Esophagus (tissue), 2 donors: ENCODE data around the gene PROS1. TPM values are rescaled to one million over a fixed set of nuclear protein-coding genes. Genes with fewer than 3 reads are reported as not detected.
"Not testable (repeated sequence)": the region's sequence is repeated elsewhere in the genome, so short reads cannot be mapped to it uniquely, and the experiment has no call there.

Experiments used
- H3K27ac ChIP-seq, 2 donors: one replicate each; pipeline ENCODE4 v1.5.1; 2013; ENCODE audit warnings: low read depth in 2 of 2, mild to moderate bottlenecking in 2 of 2, inconsistent platforms in 1 of 2, low read length in 1 of 2, moderate library complexity in 1 of 2
- H3K27me3 ChIP-seq, 2 donors: one replicate each; pipeline ENCODE4 v1.6.1; 2013; ENCODE audit warnings: low read length in 2 of 2, control low read depth in 1 of 2, mild to moderate bottlenecking in 1 of 2; ENCODE audit not compliant: insufficient read depth in 2 of 2, control insufficient read depth in 1 of 2
- H3K36me3 ChIP-seq, 2 donors: one replicate each; pipeline ENCODE4 v1.6.1; 2013; ENCODE audit warnings: low read length in 1 of 2; ENCODE audit not compliant: control insufficient read depth in 2 of 2, insufficient read depth in 2 of 2
- H3K4me1 ChIP-seq, 2 donors: one replicate each; pipeline ENCODE4 v1.6.1; 2013; ENCODE audit warnings: low read length in 1 of 2; ENCODE audit not compliant: control insufficient read depth in 2 of 2, insufficient read depth in 2 of 2
- H3K4me3 ChIP-seq, 2 donors: one replicate each; pipeline ENCODE4 v1.5.1; 2013; ENCODE audit warnings: low read length in 2 of 2, mild to moderate bottlenecking in 2 of 2, low read depth in 1 of 2, moderate library complexity in 1 of 2
- H3K9me3 ChIP-seq, 2 donors: one replicate each; pipeline ENCODE4 v1.6.1; 2013; ENCODE audit warnings: mild to moderate bottlenecking in 2 of 2, low read depth in 1 of 2, low read length in 1 of 2, moderate library complexity in 1 of 2; ENCODE audit not compliant: control insufficient read depth in 2 of 2, insufficient read depth in 1 of 2
- WGBS, 2 donors: extraction: QIAGEN DNeasy Blood & Tissue Kit; methylation state at CpG; one replicate each; pipeline ENCODE4 v1.1.7; 2013; 5-methylcytosine and 5-hydroxymethylcytosine counted together
- polyA plus RNA-seq, 2 donors: library from polyadenylated mRNA; stranded (reverse); fragments of 200-250 nt; gene quantifications; one replicate each; pipeline ENCODE4 v1.2.3, GENCODE V29; 2013
- donor health status: healthy with polysubstance abuse.
- donor health status: Bipolar disorder and iron deficiency.

PROS1 gene
- polyA plus RNA-seq, 2 donors, result 4.4 to 8.1 TPM

- Histone ChIP-seq H3K36me3 (no peaks in the 10 kb centered on the region), H3K9me3 (no peaks in the 10 kb centered on the region), H3K4me1 (no peaks in the 10 kb centered on the region), H3K27me3 (no peaks in the 10 kb centered on the region), H3K4me3 (no peak overlapping the region), H3K27ac (no peak overlapping the region)
Measured at GRCh38 chr3:93910097-93910496, 63.6 kb downstream of the PROS1 start.

GRCh38 chr3:93907132-93907531 is 66.6 kb downstream of the PROS1 start:
- WGBS, 2 donors, result 87 to 90% methylated on average over 1 of the region's 1 CpG
- H3K27ac ChIP-seq, result no peak overlapping the region

DNA sequence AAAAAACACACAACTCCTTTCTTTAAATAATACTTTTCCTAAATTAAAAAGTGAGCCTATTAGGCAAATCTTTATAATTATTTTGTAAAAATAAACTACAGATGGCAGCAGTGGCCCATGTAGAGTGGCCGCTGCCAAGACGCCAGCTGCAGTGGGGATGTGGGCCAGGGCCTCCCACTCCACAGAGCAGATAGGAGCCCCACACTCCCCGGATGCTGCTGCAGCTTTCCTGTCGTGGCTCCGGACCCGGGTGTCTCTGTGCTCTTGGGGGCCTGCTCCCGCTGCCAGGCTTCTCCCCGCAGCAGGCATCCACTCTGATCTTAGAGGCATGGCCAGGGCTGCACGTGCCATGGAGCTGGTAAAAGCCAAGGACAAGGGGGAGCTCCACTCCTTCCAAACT is 67.5 kb downstream of the PROS1 start:
- whole genome bisulfite sequencing, 2 donors, result 85 to 90% methylated on average over 9 of the region's 9 CpGs
- Histone ChIP-seq H3K4me1 (no peaks in the 10 kb centered on the region), H3K4me3 (no peak overlapping the region), H3K36me3 (no peaks in the 10 kb centered on the region), H3K27me3 (no peaks in the 10 kb centered on the region), H3K9me3 (no peaks in the 10 kb centered on the region), H3K27ac (no peak overlapping the region)

More at GRCh38 chr3:93907132-93907531, 66.6 kb downstream of the PROS1 start:
- no peak overlapping the region for H3K4me3 ChIP-seq
- H3K27me3 ChIP-seq, result no peaks in the 10 kb centered on the region
- no peaks in the 10 kb centered on the region for H3K36me3 ChIP-seq
- H3K4me1 ChIP-seq, result no peaks in the 10 kb centered on the region
- H3K9me3 ChIP-seq, result no peaks in the 10 kb centered on the region

DNA sequence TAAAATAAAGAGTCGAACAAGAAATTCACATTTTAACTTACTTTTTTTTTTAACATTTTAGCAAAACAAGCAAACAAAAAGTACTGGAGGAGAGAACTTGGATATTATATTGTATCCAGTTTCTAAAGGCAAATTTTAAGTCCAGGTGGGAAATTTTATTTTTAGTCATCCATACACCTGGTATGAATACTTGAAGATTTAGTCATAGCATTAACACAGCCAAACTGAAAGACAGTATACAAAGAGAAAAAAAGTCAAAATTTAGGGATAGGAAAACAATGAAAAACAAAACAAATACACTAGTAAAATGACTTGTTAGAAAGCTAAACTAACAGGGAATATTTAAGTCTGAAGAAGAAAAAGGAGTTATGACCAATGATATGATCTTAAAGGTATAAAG is 69.1 kb downstream of the PROS1 start:
- H3K27me3 ChIP-seq, result no peaks in the 10 kb centered on the region
- H3K9me3 ChIP-seq, result no peaks in the 10 kb centered on the region
- no peaks in the 10 kb centered on the region for H3K4me1 ChIP-seq
- 83 to 94% methylated on average over 1 of the region's 1 CpG for WGBS, 2 donors
- H3K27ac ChIP-seq, result no peak overlapping the region
- H3K36me3 ChIP-seq, result no peaks in the 10 kb centered on the region
- no peak overlapping the region for H3K4me3 ChIP-seq

DNA sequence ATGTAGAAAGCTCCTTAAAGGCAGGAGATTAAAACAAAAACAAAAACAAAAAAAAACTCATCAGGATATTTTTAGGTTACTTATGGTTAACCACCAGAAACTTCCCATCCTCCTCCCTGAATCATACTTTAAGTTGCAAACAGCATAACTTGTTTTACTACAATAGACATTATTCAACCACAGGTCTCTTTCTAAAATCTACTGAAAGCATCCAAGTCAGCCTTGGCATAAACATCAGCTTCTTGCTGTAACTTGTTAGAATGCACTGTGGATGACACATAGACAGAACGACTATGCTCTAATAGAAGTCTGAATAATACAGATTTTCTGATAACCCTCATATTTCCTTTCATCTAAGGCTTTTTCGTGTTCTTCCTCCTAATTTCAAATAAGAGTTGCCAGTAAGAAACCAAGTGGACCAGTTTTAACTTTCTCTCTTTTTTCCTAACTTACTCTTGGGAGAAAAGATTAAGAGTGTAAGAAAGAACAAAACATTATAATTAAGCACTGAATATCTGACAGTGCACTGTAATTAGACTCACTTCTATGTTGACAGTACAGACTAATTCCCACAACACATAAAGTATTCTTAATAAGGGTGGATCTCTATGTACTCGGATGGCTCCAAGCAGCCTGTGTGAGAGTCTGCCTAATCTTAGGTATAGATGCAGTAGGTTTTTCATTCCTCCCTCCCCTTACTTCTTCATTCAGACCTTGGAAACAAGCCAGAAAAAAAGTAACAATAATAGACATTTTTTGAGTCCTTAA is 95.3 kb downstream of the PROS1 start:
- H3K36me3 ChIP-seq, H3K4me3 ChIP-seq, H3K4me1 ChIP-seq, H3K9me3 ChIP-seq, H3K27me3 ChIP-seq: not testable (repeated sequence)
- H3K27ac ChIP-seq, result peak overlapping the region in 1 of 2 donors; percentile 55
- WGBS, 2 donors, result 31 to 55% methylated on average over 3 of the region's 3 CpGs

- H3K27me3 ChIP-seq, H3K36me3 ChIP-seq, H3K4me1 ChIP-seq, H3K27ac ChIP-seq, H3K9me3 ChIP-seq, H3K4me3 ChIP-seq: not testable (repeated sequence)
- WGBS, 2 donors, result 68 to 73% methylated on average over 4 of the region's 4 CpGs
Measured at GRCh38 chr3:93877427-93877826, 96.3 kb downstream of the PROS1 start.

- not testable (repeated sequence) for H3K9me3 ChIP-seq, H3K27ac ChIP-seq, H3K4me1 ChIP-seq, H3K4me3 ChIP-seq, H3K36me3 ChIP-seq, H3K27me3 ChIP-seq
Measured at GRCh38 chr3:93873412-93873811, 100.3 kb downstream of the PROS1 start.

DNA sequence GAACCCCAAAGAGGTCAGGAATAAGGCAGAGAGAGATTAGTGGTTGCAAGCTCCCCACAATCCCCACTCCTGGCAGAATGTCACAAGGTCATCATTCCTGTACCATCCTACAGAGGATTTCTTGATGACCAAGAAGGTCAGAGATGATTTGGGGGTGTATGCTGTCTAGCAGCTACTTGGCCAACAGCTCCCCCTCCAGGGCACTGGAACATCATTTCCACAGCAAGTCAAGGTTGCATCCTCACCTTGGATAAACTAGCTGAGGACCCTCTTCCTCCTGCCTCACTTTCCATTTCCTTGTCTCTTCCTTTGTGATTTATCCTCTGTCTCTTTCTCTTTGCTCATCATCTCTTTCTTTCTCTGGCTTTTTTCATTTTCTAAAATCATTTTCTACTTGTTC is 106.3 kb downstream of the PROS1 start:
- H3K27ac ChIP-seq, result no peak overlapping the region
- H3K36me3 ChIP-seq, result no peaks in the 10 kb centered on the region
- no peaks in the 10 kb centered on the region for H3K4me1 ChIP-seq
- H3K4me3 ChIP-seq, result no peak overlapping the region
- no peaks in the 10 kb centered on the region for H3K27me3 ChIP-seq
- no peaks in the 10 kb centered on the region for H3K9me3 ChIP-seq

DNA sequence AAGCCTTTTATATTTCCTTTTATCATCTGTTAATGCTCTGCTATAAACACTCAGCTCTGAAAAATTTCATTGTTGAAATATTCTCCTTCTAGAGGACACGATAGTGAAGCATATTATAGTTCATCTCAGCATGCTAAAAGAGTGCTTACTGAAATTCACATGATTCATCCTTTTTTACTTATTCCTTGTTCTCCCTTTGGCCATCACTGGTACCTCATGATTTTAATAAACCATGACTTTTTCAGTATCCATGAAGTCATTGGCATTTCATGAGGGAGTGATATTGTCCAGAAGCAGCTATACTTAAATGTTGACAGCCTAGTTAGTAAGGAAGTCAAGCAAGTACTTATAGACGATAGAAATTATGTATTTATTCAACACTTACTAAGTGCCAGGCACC is 112.7 kb downstream of the PROS1 start:
- Histone ChIP-seq H3K27ac (no peak overlapping the region), H3K36me3 (no peaks in the 10 kb centered on the region), H3K9me3 (no peaks in the 10 kb centered on the region), H3K4me3 (no peak overlapping the region), H3K27me3 (no peaks in the 10 kb centered on the region), H3K4me1 (no peaks in the 10 kb centered on the region)
- WGBS, 2 donors, result 58 to 63% methylated on average over 2 of the region's 2 CpGs

DNA sequence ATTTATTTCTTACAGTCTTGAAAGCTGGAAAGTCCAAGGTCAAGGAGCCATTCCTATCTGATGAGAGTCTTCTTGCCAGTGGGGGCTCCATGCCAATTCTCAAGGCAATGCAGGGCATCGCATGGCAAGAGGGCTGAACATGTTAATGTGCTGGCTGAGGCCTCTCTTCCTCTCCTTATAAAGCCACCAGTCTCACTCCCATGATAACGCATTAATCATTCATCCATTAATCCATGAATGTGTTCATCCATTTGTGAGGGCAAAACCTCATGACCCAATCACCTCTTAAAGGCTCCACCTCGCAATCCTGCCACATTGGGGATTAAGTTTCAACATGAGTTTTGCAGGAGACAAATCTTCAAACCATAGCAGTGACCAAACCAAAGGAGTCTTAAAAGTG is 118.3 kb downstream of the PROS1 start:
- H3K36me3 ChIP-seq, result no peaks in the 10 kb centered on the region
- no peaks in the 10 kb centered on the region for H3K27me3 ChIP-seq
- H3K27ac ChIP-seq, result no peak overlapping the region
- no peaks in the 10 kb centered on the region for H3K4me1 ChIP-seq
- no peaks in the 10 kb centered on the region for H3K9me3 ChIP-seq
- 64 to 65% methylated on average over 3 of the region's 3 CpGs for WGBS, 2 donors
- H3K4me3 ChIP-seq, result no peak overlapping the region
